ENCODE measurements around the gene FAM204A. TPM values are rescaled to one million over a fixed set of nuclear protein-coding genes. Genes with fewer than 3 reads are reported as not detected.
A peak's percentile ranks its signal among the peaks of the same experiment; 100 is the strongest.

FAM204A gene
- total and polyA plus RNA-seq, 11 donors: 21.8 to 75.1 (median 58.3) TPM

- TF ChIP-seq CTCF (IDR thresholded peaks at IDR 0.05) (no peak), POLR2A (IDR thresholded peaks at IDR 0.05) (no peak)
- H3K9me3 ChIP-seq: no peaks in the 10 kb centered on the region
- no peak for DNase-seq
- 92 to 97% (median 96%) methylated on average over 5 of the region's 5 CpGs for WGBS, 4 donors
- no peaks in the 10 kb centered on the region for H3K27me3 ChIP-seq
- no peak for ATAC-seq
- intact Hi-C loops (cut with DNase I): loop anchor here in 1 of 10 donors (10.0 kb wide), 1 partner anchor 82 kb away; no protein-coding TSS in a partner anchor
- H3K4me1 ChIP-seq: peaks cover 0 to 39% (median 29%) of the 10 kb centered on the region in 12 donors
- H3K4me3 ChIP-seq: no peak overlapping the region
- peaks cover 0 to 4% (median 0%) of the 10 kb centered on the region in 9 donors for H3K36me3 ChIP-seq
- no peak overlapping the region for H3K27ac ChIP-seq
Measured at GRCh38 chr10:118343115-118343514, 991 bp upstream of the FAM204A start.

- intact Hi-C loops (cut with DNase I): loop anchor here in 1 of 10 donors (10.0 kb wide), 1 partner anchor 82 kb away; no protein-coding TSS in a partner anchor
Measured at GRCh38 chr10:118342638-118343020, 505 bp upstream of the FAM204A start.

GRCh38 chr10:118340486-118340885 is 1.6 kb downstream of the FAM204A start:
- ATAC-seq (no peak), DNase-seq (no peak)
- Histone ChIP-seq H3K4me3 (peak overlapping the region in 2 of 12 donors; percentile 3 to 82), H3K36me3 (peaks cover 0 to 23% (median 8%) of the 10 kb centered on the region in 9 donors), H3K4me1 (peaks cover 0 to 51% (median 37%) of the 10 kb centered on the region in 12 donors), H3K27me3 (no peaks in the 10 kb centered on the region), H3K27ac (peak overlapping the region in 3 of 12 donors; percentile 74 to 80 (median 78)), H3K9me3 (no peaks in the 10 kb centered on the region)
- no peak for TF ChIP-seq CTCF (IDR thresholded peaks at IDR 0.05)
- no peak for TF ChIP-seq POLR2A (IDR thresholded peaks at IDR 0.05)
- intact Hi-C loops (cut with DNase I): loop anchor here in 1 of 10 donors (10.0 kb wide), 1 partner anchor 84 kb away; no protein-coding TSS in a partner anchor
- WGBS, 4 donors: 92 to 100% (median 94%) methylated on average over 2 of the region's 2 CpGs

More at GRCh38 chr10:118342638-118343020, 505 bp upstream of the FAM204A start:
- Histone ChIP-seq H3K27me3 (no peaks in the 10 kb centered on the region), H3K4me3 (peak overlapping the region; percentile 70 to 98 (median 84)), H3K4me1 (peaks cover 0 to 44% (median 34%) of the 10 kb centered on the region in 12 donors), H3K9me3 (no peaks in the 10 kb centered on the region), H3K27ac (peak overlapping the region in 10 of 12 donors; percentile 55 to 90 (median 82)), H3K36me3 (peaks cover 0 to 8% (median 0%) of the 10 kb centered on the region in 9 donors)
- WGBS, 4 donors: 43 to 48% (median 46%) methylated on average over 7 of the region's 7 CpGs
- DNase-seq: no peak
- no peak for TF ChIP-seq CTCF (IDR thresholded peaks at IDR 0.05)
- no peak for TF ChIP-seq POLR2A (IDR thresholded peaks at IDR 0.05)
- ATAC-seq: no peak

- no peaks in the 10 kb centered on the region for H3K27me3 ChIP-seq
- peaks cover 0 to 51% (median 37%) of the 10 kb centered on the region in 12 donors for H3K4me1 ChIP-seq
- ATAC-seq (peak; percentile 87 to 92 (median 88)), DNase-seq (peak in 4 of 5 donors; percentile 21 to 35 (median 26))
- TF ChIP-seq CTCF (IDR thresholded peaks at IDR 0.05): no peak
- no peak for TF ChIP-seq POLR2A (IDR thresholded peaks at IDR 0.05)
- intact Hi-C loops (cut with DNase I): loop anchor here in 1 of 10 donors (10.0 kb wide), 1 partner anchor 294 kb away; the partner anchor contains the start of gene RAB11FIP2
- peaks cover 0 to 36% (median 22%) of the 10 kb centered on the region in 9 donors for H3K36me3 ChIP-seq
- H3K27ac ChIP-seq: peak overlapping the region in 10 of 12 donors; percentile 13 to 87 (median 70)
- 37 to 47% (median 44%) methylated on average over 3 of the region's 3 CpGs for WGBS, 4 donors
- H3K9me3 ChIP-seq: no peaks in the 10 kb centered on the region
- peak overlapping the region in 2 of 12 donors; percentile 9 to 12 for H3K4me3 ChIP-seq
Measured at GRCh38 chr10:118339111-118339510, 3.0 kb downstream of the FAM204A start.

All from heart left ventricle (tissue), 16 donors.